AG04449 (cell line): ENCODE data around the gene DCAF11.

Experiments
- CTCF ChIA-PET: fragments of 350-600 bp; formaldehyde crosslinking; extraction: SDS; loops from one replicate; lab custom pipeline; 2021; ENCODE audit warnings: antibody characterized with exemption; lab: Yijun Ruan, JAX
- POLR2A ChIA-PET: fragments of 400-600, 350-600 bp; formaldehyde crosslinking; extraction: SDS; loops from one replicate; lab custom pipeline; 2020; ENCODE audit warnings: antibody characterized with exemption, inconsistent platforms; lab: Yijun Ruan, JAX
- DNase-seq: peaks from one replicate; pipeline ENCODE4 v3.0.0-alpha.2; 2010; ENCODE audit warnings: low read depth, low spot score
- H3K4me3 ChIP-seq: 2 replicates; pipeline ENCODE4 v1.5.1; 2011; ENCODE audit warnings: low read depth, mild to moderate bottlenecking, control low read depth, low read length
- TF ChIP-seq, protein P1 (sequence below): IDR thresholded peaks from one replicate; pipeline ENCODE4 v1.5.1; 2011; ENCODE audit warnings: mild to moderate bottlenecking, moderate library complexity, low read length, control low read depth, inconsistent platforms; ENCODE audit not compliant: insufficient read depth; ENCODE audit errors: missing control alignments

DCAF11 gene

DNA sequence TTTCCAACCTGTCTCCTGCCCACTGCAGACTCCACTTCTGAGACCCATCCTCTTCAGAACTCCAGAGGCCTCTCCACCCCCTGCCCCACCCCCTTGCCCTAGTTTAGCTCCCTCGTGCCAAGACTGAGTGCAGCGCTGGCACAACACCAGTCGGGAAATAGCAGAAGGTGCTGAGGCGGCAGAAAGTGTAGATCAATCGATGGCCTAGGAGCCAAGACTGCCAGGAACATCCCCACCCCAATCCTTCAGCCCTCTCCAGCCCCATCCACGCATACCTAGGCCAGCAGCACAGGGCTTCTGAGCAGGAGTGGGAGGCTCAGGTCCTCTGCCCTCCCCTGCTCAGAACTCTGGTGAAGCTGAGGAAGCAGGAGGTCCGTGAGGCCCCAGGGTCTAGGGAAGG is 42.1 kb upstream of the DCAF11 start:
- ChIA-PET CTCF (interaction anchor here (0.9 to 4.8 kb wide), 2 partner anchors 9 to 18 kb away, joined by 6 to 34 read pairs; no protein-coding TSS in a partner anchor), POLR2A (no interaction called here)
- H3K4me3 ChIP-seq = no peak overlapping the region
- TF ChIP-seq, protein P1, sequence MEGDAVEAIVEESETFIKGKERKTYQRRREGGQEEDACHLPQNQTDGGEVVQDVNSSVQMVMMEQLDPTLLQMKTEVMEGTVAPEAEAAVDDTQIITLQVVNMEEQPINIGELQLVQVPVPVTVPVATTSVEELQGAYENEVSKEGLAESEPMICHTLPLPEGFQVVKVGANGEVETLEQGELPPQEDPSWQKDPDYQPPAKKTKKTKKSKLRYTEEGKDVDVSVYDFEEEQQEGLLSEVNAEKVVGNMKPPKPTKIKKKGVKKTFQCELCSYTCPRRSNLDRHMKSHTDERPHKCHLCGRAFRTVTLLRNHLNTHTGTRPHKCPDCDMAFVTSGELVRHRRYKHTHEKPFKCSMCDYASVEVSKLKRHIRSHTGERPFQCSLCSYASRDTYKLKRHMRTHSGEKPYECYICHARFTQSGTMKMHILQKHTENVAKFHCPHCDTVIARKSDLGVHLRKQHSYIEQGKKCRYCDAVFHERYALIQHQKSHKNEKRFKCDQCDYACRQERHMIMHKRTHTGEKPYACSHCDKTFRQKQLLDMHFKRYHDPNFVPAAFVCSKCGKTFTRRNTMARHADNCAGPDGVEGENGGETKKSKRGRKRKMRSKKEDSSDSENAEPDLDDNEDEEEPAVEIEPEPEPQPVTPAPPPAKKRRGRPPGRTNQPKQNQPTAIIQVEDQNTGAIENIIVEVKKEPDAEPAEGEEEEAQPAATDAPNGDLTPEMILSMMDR = no peak
- no peak for DNase-seq

DNA sequence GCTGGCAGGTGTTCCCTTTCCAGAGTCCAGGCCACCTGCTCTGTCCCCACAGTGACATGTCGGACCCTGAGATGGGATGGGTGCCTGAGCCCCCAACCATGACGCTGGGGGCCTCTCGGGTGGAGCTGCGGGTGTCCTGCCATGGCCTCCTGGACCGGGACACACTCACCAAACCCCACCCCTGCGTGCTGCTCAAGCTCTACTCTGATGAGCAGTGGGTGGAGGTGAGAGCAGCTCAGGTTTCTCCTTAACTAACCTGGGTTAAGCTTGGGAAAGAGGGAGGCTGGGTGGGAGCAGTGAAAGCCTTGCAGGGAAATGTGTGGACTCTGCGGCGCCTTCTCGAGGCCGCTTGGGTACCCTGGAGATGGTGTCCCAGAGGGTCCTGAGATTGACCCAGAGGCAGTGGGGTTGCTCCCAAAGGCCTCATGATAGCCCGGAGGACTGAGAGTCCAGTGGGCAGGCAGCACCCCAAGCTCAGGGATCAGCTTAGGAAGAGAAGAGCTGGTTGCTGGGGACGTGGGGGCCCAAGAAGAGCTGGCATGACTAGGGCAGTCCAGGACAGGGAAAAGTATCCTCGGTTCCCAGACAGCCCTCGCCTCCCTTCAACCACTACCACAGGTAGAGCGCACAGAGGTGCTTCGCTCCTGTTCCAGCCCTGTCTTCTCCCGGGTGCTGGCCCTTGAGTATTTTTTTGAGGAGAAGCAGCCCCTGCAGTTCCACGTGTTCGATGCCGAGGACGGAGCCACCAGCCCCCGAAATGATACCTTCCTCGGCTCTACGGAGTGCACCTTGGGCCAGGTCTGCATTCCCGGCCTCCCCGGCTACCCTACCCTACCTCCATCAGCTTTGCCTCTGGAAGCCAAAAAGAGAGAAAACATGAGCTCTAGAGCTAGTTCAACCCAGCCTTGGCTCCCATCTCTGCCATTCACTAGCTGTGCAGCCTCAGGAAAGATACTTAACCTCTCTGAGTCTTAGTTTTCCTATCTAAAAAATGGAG is 41.4 kb upstream of the DCAF11 start:
- TF ChIP-seq, protein P1 = no peak
- POLR2A ChIA-PET = no interaction called here

DNA sequence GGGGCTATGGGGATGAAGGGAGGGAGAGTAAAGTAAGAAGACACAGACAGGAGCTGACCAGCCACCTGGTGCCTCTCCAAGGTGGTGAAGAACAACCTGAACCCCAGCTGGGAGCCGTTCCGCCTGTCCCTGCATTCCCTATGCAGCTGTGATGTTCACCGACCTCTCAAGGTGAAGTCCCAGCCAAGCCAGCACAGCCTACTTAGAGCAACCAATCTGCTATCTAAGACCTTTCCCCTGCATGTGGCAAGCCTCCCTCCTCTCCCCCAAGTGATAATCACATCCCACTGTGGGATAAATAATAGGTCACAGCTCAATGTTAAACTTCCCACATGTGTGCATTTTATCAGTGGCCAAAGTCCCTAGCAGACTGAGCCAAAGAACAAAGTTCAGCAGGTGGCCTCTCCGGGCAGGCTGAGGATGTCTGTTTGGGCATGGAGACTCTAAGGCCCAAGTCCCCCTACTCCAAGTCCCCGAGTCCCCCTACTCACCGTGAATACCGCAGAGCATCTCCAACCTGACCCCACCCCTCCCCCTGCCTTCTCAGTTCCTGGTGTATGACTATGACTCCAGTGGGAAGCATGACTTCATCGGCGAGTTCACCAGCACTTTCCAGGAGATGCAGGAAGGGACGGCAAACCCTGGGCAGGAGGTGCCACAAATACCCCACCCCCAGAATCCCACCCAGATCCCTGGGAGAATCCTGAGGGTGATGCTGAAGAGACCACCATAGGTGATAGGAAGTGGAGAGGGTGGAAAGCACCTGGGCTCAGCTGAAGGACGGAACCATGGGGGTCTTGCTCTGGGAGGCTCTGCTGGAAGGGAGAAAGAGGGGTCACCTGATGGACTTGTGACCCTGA is 39.7 kb upstream of the DCAF11 start:
- no peak overlapping the region for H3K4me3 ChIP-seq
- TF ChIP-seq, protein P1 = no peak
- ChIA-PET CTCF (interaction anchor here (0.7 to 3.8 kb wide), 9 partner anchors 10 to 51 kb away, joined by 3 to 38 read pairs (median 5); no protein-coding TSS in a partner anchor), POLR2A (no interaction called here)
- DNase-seq = no peak

More for the DNA sequence above, 41.4 kb upstream of the DCAF11 start:
- CTCF ChIA-PET = interaction anchor here (0.9 to 3.8 kb wide), 3 partner anchors 9 to 17 kb away, joined by 3 to 38 read pairs (median 6); no protein-coding TSS in a partner anchor
- H3K4me3 ChIP-seq = no peak overlapping the region
- DNase-seq = no peak

DNA sequence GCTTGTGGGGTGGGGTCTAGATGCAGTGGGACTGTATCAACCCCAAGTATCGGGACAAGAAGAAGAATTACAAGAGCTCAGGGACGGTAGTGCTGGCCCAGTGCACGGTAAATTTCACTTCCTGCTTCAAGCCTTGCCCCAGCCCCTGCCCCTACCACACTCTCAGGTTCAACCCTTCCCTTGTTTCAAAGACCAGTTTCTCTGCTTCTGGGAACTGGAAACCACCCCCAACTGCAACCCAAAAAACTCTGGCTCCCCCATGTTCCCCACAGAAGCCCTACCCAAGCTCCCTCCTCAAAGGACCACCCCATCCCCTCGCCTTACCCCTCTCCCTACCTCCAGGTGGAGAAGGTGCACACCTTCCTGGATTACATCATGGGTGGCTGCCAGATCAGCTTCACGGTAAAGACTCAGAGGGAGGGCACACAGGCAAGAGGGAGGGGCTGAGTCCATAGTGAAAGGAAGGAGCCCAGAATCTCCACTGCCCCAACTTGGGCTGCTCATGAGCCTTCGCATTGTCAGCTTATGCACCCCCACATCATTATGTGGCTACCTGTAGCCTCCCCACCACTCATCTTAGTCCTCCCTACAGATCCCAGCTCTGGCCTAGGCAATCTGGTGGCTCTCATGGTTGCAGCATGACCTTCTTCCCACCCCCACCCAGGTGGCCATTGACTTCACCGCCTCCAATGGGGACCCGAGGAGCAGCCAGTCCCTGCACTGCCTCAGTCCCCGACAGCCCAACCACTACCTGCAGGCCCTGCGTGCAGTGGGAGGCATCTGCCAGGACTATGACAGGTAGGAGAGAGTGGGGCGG is 38.9 kb upstream of the DCAF11 start:
- ChIA-PET POLR2A (no interaction called here), CTCF (interaction anchor here (0.9 to 3.8 kb wide), 7 partner anchors 9 to 50 kb away, joined by 3 to 38 read pairs (median 5); no protein-coding TSS in a partner anchor)
- H3K4me3 ChIP-seq = no peak overlapping the region
- no peak for DNase-seq
- TF ChIP-seq, protein P1 = no peak

DNA sequence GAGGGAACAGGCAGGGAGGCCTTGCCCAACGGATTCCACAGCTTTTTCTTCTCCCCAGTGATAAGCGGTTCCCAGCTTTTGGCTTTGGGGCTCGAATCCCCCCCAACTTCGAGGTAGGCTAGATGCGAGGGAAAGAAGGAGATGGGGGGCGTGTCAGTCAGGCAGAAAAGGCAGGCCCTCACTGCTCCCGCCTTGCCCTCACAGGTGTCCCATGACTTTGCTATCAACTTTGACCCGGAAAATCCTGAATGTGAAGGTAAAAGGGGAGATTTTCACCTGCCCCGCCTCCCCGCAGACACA is 38.3 kb upstream of the DCAF11 start:
- no peak overlapping the region for H3K4me3 ChIP-seq
- DNase-seq = no peak
- POLR2A ChIA-PET = no interaction called here
- TF ChIP-seq, protein P1 = no peak
- CTCF ChIA-PET = interaction anchor here (1.1 to 3.8 kb wide), 5 partner anchors 14 to 49 kb away, joined by 3 to 38 read pairs (median 6); no protein-coding TSS in a partner anchor
